ENCODE results near the gene CXCR6. TPM values are rescaled to one million over a fixed set of nuclear protein-coding genes. Genes with fewer than 3 reads are reported as not detected.

Gene CXCR6
- total RNA-seq, 1 donor from 2014 or later: 4.3 TPM

- no peak for TF ChIP-seq CTCF (IDR thresholded peaks at IDR 0.05)
- DNase-seq: no peak
- Histone ChIP-seq H3K4me1 (peaks cover 9% of the 10 kb centered on the region), H3K27ac (no peak overlapping the region), H3K9me3 (no peaks in the 10 kb centered on the region), H3K4me3 (no peak overlapping the region), H3K27me3 (ENCODE audit: low read depth) (no peaks in the 10 kb centered on the region), H3K36me3 (peaks cover 31% of the 10 kb centered on the region)
- ATAC-seq: peak; percentile 68 to 74
- intact Hi-C loops (cut with DNase I): no loop called here
Measured at GRCh38 chr3:45915518-45916231, 27.6 kb upstream of the CXCR6 start.

GRCh38 chr3:45917146-45917898 is 25.9 kb upstream of the CXCR6 start:
- ATAC-seq (no peak), DNase-seq (no peak)
- Histone ChIP-seq H3K4me1 (peaks cover 9% of the 10 kb centered on the region), H3K27ac (no peak overlapping the region), H3K9me3 (no peaks in the 10 kb centered on the region), H3K27me3 (ENCODE audit: low read depth) (no peaks in the 10 kb centered on the region), H3K36me3 (peaks cover 47% of the 10 kb centered on the region), H3K4me3 (no peak overlapping the region)
- intact Hi-C loops (cut with DNase I): no loop called here
- no peak for TF ChIP-seq CTCF (IDR thresholded peaks at IDR 0.05)

- Histone ChIP-seq H3K36me3 (peaks cover 85% of the 10 kb centered on the region), H3K27me3 (ENCODE audit: low read depth) (no peaks in the 10 kb centered on the region), H3K27ac (no peak overlapping the region), H3K4me1 (no peaks in the 10 kb centered on the region), H3K9me3 (no peaks in the 10 kb centered on the region), H3K4me3 (no peak overlapping the region)
- TF ChIP-seq CTCF (IDR thresholded peaks at IDR 0.05): no peak
- no peak for ATAC-seq
- DNase-seq: no peak
- intact Hi-C loops (cut with DNase I): no loop called here
Measured at GRCh38 chr3:45921158-45922038, 21.9 kb upstream of the CXCR6 start.

GRCh38 chr3:45922039-45922326 is 21.3 kb upstream of the CXCR6 start:
- DNase-seq (no peak), ATAC-seq (no peak)
- no peaks in the 10 kb centered on the region for H3K9me3 ChIP-seq
- intact Hi-C loops (cut with DNase I): no loop called here
- no peak overlapping the region for H3K4me3 ChIP-seq
- no peaks in the 10 kb centered on the region for H3K4me1 ChIP-seq
- no peak overlapping the region for H3K27ac ChIP-seq
- no peaks in the 10 kb centered on the region for H3K27me3 ChIP-seq (ENCODE audit: low read depth)
- H3K36me3 ChIP-seq: peaks cover 91% of the 10 kb centered on the region
- TF ChIP-seq CTCF (IDR thresholded peaks at IDR 0.05): no peak

GRCh38 chr3:45922950-45923590 is 20.2 kb upstream of the CXCR6 start:
- no peak for ATAC-seq
- TF ChIP-seq CTCF (IDR thresholded peaks at IDR 0.05): no peak

More at GRCh38 chr3:45922950-45923590, 20.2 kb upstream of the CXCR6 start:
- Histone ChIP-seq H3K27ac (no peak overlapping the region), H3K36me3 (peaks cover 95% of the 10 kb centered on the region), H3K27me3 (ENCODE audit: low read depth) (no peaks in the 10 kb centered on the region), H3K9me3 (no peaks in the 10 kb centered on the region), H3K4me1 (no peaks in the 10 kb centered on the region), H3K4me3 (no peak overlapping the region)
- no peak for DNase-seq
- intact Hi-C loops (cut with DNase I): no loop called here

Data from lower lobe of right lung (tissue), 2 donors.